BE2C (cell line): ENCODE measurements around the gene GADD45B.

Experiments
- DNase-seq: peaks from one replicate; pipeline ENCODE4 v3.0.0-alpha.2; 2020
- H3K27me3 ChIP-seq: fragments of 250-450 bp; sonication (Bioruptor Pico); 2 replicates; pipeline ENCODE4 v1.5.1; 2020; ENCODE audit warnings: mild to moderate bottlenecking
- H3K36me3 ChIP-seq: fragments of 250-450 bp; sonication (Bioruptor Pico); 2 replicates; pipeline ENCODE4 v1.5.1; 2020; ENCODE audit warnings: mild to moderate bottlenecking
- H3K4me1 ChIP-seq: fragments of 250-450 bp; sonication (Bioruptor Pico); 2 replicates; pipeline ENCODE4 v1.5.1; 2020
- H3K4me3 ChIP-seq: 2 replicates; pipeline ENCODE4 v1.5.1; 2011; ENCODE audit warnings: low read depth, low read length
- H3K9me3 ChIP-seq: fragments of 250-450 bp; sonication (Bioruptor Pico); 2 replicates; pipeline ENCODE4 v1.5.1; 2020
- CTCF ChIP-seq: IDR thresholded peaks from 2 replicates; pipeline ENCODE4 v1.5.1; 2012; ENCODE audit warnings: mild to moderate bottlenecking, low read depth, low read length

Gene GADD45B

GRCh38 chr19:2476451-2477140, 669 bp downstream of the GADD45B start:
- peak; percentile 38 for DNase-seq
- Histone ChIP-seq H3K9me3 (no peaks in the 10 kb centered on the region), H3K4me3 (peak overlapping the region; percentile 89), H3K36me3 (no peaks in the 10 kb centered on the region), H3K4me1 (no peaks in the 10 kb centered on the region), H3K27me3 (peaks cover 15% of the 10 kb centered on the region)
- no peak for TF ChIP-seq CTCF

GRCh38 chr19:2477141-2477710, 1.3 kb downstream of the GADD45B start:
- Histone ChIP-seq H3K9me3 (no peaks in the 10 kb centered on the region), H3K36me3 (no peaks in the 10 kb centered on the region), H3K4me1 (no peaks in the 10 kb centered on the region), H3K4me3 (peak overlapping the region; percentile 89), H3K27me3 (peaks cover 15% of the 10 kb centered on the region)
- no peak for DNase-seq
- TF ChIP-seq CTCF: no peak

- Histone ChIP-seq H3K4me3 (no peak overlapping the region), H3K9me3 (no peaks in the 10 kb centered on the region), H3K4me1 (no peaks in the 10 kb centered on the region), H3K27me3 (peaks cover 15% of the 10 kb centered on the region), H3K36me3 (no peaks in the 10 kb centered on the region)
- DNase-seq: no peak
- TF ChIP-seq CTCF: no peak
Measured at GRCh38 chr19:2477732-2478191, 1.8 kb downstream of the GADD45B start.

- H3K9me3 ChIP-seq: no peaks in the 10 kb centered on the region
- TF ChIP-seq CTCF: 0 out of 2 replicates have a peak, but pooled peaks have one; percentile 11
- peaks cover 15% of the 10 kb centered on the region for H3K27me3 ChIP-seq
- no peaks in the 10 kb centered on the region for H3K4me1 ChIP-seq
- DNase-seq: peak; percentile 41
- no peaks in the 10 kb centered on the region for H3K36me3 ChIP-seq
- H3K4me3 ChIP-seq: no peak overlapping the region
Measured at GRCh38 chr19:2478278-2478755, 2.4 kb downstream of the GADD45B start.

GRCh38 chr19:2478756-2479555, 3.0 kb downstream of the GADD45B start:
- Histone ChIP-seq H3K4me1 (no peaks in the 10 kb centered on the region), H3K27me3 (peaks cover 15% of the 10 kb centered on the region), H3K36me3 (no peaks in the 10 kb centered on the region), H3K4me3 (no peak overlapping the region), H3K9me3 (no peaks in the 10 kb centered on the region)
- TF ChIP-seq CTCF: no peak
- no peak for DNase-seq
